Thyroid gland (tissue), 4 donors: ENCODE results near the gene FREY1. TPM values are rescaled to one million over a fixed set of nuclear protein-coding genes. Genes with fewer than 3 reads are reported as not detected.

Source experiments
- DNase-seq, 2 donors: peaks; one replicate each; pipeline ENCODE4 v3.0.0-alpha.2; 2019
- H3K27ac ChIP-seq, 3 donors: fragments of 200-600 bp; sonication (generic); 1 replicate in 2 of 3; 2 replicates in 1 of 3; pipeline ENCODE4 v1.5.1; 2016 to 2019; ENCODE audit warnings: mild to moderate bottlenecking in 1 of 3, moderate library complexity in 1 of 3
- H3K27me3 ChIP-seq: fragments of 200-600 bp; sonication (generic); one replicate; pipeline ENCODE4 v1.5.1; 2019
- H3K36me3 ChIP-seq, 2 donors: fragments of 200-600 bp; sonication (generic); one replicate each; pipeline ENCODE4 v1.5.1; 2016 to 2019
- H3K4me1 ChIP-seq, 2 donors: fragments of 200-600 bp; sonication (generic); one replicate each; pipeline ENCODE4 v1.5.1; 2017 to 2019
- H3K4me3 ChIP-seq, 3 donors: fragments of 200-600 bp; sonication (generic); replicated peaks in 1 of 3; 1 replicate in 2 of 3; 2 replicates in 1 of 3; pipeline ENCODE4 v1.5.1; 2016; ENCODE audit warnings: mild to moderate bottlenecking in 1 of 3
- H3K9me3 ChIP-seq: fragments of 200-600 bp; sonication (generic); one replicate; pipeline ENCODE4 v1.5.1; 2017
- POLR2A ChIP-seq, 2 donors: fragments of 450-650 bp; IDR thresholded peaks; one replicate each; pipeline ENCODE4 v1.6.1; 2017; ENCODE audit warnings: antibody characterized with exemption in 2 of 2, mild to moderate bottlenecking in 2 of 2, moderate library complexity in 1 of 2
- WGBS, 2 donors: methylation state at CpG; one replicate each; pipeline ENCODE4 v1.1.5; 2017; 5-methylcytosine and 5-hydroxymethylcytosine counted together
- intact Hi-C: fragments of 100-400 bp; cut with DNase I; formaldehyde crosslinking; loops from one replicate; pipeline ENCODE4 v1.15.1; 2023
- total RNA-seq, 4 donors: library from RNA; depleted of rRNA; stranded (reverse); fragments of >200 nt; gene quantifications; one replicate each; pipeline ENCODE4 v1.2.3, GENCODE V29; 2016
- TF ChIP-seq, protein P1 (sequence below), 6 experiments: fragments of 200-600 bp in 3 of 6; fragments of 450-650 bp in 3 of 6; sonication (generic) in 3 of 6; IDR thresholded peaks; one replicate each; pipeline ENCODE4 v1.5.1; 2016 to 2019; ENCODE audit warnings: antibody characterized with exemption in 6 of 6, mild to moderate bottlenecking in 2 of 6, inconsistent platforms in 1 of 6, moderate library complexity in 1 of 6

Gene FREY1
- total RNA-seq, 4 donors from 2014 or later = 1.8 to 2.6 TPM; not detected in 2

DNA sequence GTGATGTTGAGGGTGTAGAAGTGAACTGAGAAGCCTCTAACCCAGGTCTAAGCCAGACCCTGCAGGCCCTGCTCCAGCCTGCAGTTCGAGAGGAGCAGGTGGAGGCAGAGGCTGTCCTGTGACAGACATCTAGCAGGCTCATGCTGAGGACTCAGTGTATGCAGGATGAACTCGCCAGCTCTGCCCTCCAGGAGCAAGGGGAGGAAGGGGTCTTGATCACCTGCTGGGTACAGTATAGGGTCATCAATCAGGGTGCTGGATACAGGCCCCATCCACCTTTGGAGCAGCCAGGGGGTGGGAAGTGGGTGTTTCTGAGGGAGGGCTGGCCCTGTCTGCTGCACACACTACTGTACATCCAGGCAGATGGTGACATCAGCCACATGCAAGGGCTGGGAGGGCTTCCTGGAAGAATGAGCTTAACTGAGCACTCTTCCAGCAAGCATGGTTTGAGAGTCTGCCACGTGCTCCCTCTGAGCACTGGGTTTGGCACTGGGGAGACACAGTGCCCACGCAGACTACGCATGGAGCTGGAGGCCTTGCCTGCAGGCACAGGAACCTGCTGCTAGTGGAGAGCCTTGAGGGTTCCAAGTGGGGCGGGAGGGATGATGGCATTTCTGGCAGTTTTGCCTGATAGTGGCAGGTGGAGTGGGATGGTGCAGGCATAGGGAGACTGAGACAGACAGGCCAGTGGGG is 12.4 kb downstream of the FREY1 start:
- intact Hi-C loops = no loop called here
- 80 to 91% methylated on average over 6 of the region's 6 CpGs for WGBS, 2 donors
- DNase-seq = no peak
- no peak for TF ChIP-seq POLR2A (IDR thresholded peaks at IDR 0.05)
- TF ChIP-seq, protein P1, sequence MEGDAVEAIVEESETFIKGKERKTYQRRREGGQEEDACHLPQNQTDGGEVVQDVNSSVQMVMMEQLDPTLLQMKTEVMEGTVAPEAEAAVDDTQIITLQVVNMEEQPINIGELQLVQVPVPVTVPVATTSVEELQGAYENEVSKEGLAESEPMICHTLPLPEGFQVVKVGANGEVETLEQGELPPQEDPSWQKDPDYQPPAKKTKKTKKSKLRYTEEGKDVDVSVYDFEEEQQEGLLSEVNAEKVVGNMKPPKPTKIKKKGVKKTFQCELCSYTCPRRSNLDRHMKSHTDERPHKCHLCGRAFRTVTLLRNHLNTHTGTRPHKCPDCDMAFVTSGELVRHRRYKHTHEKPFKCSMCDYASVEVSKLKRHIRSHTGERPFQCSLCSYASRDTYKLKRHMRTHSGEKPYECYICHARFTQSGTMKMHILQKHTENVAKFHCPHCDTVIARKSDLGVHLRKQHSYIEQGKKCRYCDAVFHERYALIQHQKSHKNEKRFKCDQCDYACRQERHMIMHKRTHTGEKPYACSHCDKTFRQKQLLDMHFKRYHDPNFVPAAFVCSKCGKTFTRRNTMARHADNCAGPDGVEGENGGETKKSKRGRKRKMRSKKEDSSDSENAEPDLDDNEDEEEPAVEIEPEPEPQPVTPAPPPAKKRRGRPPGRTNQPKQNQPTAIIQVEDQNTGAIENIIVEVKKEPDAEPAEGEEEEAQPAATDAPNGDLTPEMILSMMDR (IDR thresholded peaks at IDR 0.05) = no peak
- Histone ChIP-seq H3K36me3 (no peaks in the 10 kb centered on the region), H3K4me3 (no peak overlapping the region), H3K27ac (no peak overlapping the region), H3K9me3 (no peaks in the 10 kb centered on the region), H3K27me3 (no peaks in the 10 kb centered on the region), H3K4me1 (peaks cover 6 to 9% of the 10 kb centered on the region in 2 donors)

DNA sequence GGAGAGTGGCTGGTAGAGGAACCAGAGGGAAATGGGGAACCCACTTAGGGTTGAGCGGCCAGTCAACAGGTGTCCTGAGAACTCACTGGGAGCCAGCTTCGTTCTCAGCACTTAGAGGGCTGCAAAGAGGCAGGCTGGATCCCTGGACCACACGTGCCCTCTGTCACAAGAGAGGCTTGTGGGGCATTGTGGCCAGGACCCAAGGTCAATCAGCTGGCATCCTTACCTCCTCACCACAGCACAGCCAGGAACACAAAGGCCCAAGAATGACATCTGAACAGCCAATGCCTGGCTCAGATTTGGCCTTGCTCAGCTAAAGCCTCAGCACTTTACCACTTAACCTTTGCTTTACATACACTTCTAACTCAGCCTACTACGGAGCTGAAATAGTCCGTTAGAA is 14.2 kb downstream of the FREY1 start:
- TF ChIP-seq, protein P1 (IDR thresholded peaks at IDR 0.05) = no peak
- no peak for TF ChIP-seq POLR2A (IDR thresholded peaks at IDR 0.05)
- no peak for DNase-seq
- Histone ChIP-seq H3K27me3 (no peaks in the 10 kb centered on the region), H3K4me3 (no peak overlapping the region), H3K36me3 (no peaks in the 10 kb centered on the region), H3K9me3 (no peaks in the 10 kb centered on the region), H3K4me1 (no peaks in the 10 kb centered on the region), H3K27ac (no peak overlapping the region)
- intact Hi-C loops = no loop called here
- WGBS, 2 donors = 78 to 81% methylated on average over 5 of the region's 5 CpGs

DNA sequence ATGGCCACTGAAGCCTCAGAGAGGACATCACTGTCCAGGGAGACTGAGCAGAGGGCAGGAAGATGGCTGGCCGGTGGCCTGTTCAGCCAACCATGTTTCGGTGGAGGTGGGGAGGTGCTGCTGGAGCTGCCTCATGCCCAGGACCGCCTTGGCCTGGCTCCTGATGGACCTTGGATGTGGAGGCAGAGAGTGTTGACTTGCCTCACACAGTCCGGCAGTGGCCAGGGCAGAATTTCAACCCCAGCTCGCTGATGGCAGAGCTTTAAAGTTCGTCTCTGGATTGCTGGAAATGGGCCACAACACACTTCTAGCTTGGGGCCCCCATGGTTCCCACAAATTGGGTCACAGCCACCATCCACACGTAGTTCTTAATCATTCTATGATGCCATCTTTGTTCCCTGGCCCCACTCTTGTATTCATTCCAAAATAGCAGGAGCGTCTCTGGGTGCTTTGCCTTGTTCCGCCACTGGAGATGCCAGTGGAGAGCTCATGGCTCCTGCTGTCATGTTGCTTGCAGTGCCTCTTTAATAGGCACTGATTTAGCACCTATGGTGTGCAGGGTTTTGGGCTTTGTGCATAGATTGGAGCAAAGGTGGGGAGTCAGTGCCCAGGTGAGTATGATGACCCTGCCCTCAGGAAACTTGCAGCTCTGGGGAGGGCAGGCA is 16.1 kb downstream of the FREY1 start:
- H3K36me3 ChIP-seq = no peaks in the 10 kb centered on the region
- no peak overlapping the region for H3K27ac ChIP-seq
- WGBS, 2 donors = 81 to 84% methylated on average over 9 of the region's 9 CpGs
- DNase-seq = no peak
- TF ChIP-seq, protein P1 (IDR thresholded peaks at IDR 0.05) = no peak
- no peak for TF ChIP-seq POLR2A (IDR thresholded peaks at IDR 0.05)
- no peaks in the 10 kb centered on the region for H3K27me3 ChIP-seq
- H3K4me3 ChIP-seq = no peak overlapping the region
- peaks cover under 1% of the 10 kb centered on the region in 2 donors for H3K4me1 ChIP-seq
- intact Hi-C loops = no loop called here
- no peaks in the 10 kb centered on the region for H3K9me3 ChIP-seq

DNA sequence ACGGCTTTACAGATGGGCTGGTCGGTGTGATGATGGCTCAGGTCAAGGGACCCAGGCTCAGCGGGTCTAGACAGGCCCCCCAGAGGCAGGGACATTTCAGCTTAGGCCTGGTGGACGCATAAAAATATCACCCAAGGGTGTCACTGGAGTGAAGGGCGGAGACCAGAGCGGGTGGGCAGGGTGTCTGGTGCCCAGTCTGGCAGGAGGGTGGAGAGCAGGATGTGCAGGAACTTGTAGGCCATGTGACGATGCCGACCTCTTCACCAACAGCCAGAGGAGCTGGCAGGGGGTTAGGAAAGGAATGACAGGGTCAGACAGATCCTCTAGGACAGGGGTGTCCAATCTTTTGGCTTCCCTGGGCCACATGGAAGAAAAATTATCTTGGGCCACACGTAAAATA is 17.1 kb downstream of the FREY1 start:
- intact Hi-C loops = no loop called here
- Histone ChIP-seq H3K9me3 (no peaks in the 10 kb centered on the region), H3K4me3 (no peak overlapping the region), H3K36me3 (no peaks in the 10 kb centered on the region), H3K27ac (no peak overlapping the region), H3K4me1 (peaks cover 4 to 5% of the 10 kb centered on the region in 2 donors), H3K27me3 (no peaks in the 10 kb centered on the region)
- TF ChIP-seq POLR2A (IDR thresholded peaks at IDR 0.05) = no peak
- TF ChIP-seq, protein P1 (IDR thresholded peaks at IDR 0.05) = no peak
- WGBS, 2 donors = 91 to 93% methylated on average over 9 of the region's 9 CpGs
- no peak for DNase-seq

DNA sequence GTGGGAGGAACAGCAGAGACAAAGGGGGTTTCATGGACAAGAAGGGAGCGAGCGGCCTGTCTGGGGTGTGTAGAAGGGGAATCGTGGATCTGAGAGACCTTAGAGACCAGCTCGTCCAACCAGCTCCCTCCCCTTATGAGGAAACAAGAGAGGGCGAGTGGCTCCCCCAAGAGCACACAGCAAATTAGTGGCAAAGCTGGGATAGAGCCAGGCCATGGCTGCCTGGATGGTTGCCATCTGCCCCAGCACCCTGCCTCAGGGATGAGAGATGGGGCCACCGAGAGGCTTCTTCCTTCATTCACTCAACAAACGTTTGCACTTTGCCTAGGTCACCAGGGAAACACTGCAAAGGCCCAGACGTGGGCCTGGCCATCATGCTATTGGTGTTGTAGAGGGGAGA is 17.5 kb downstream of the FREY1 start:
- intact Hi-C loops = no loop called here
- TF ChIP-seq, protein P1 (IDR thresholded peaks at IDR 0.05) = no peak
- no peak for TF ChIP-seq POLR2A (IDR thresholded peaks at IDR 0.05)
- Histone ChIP-seq H3K36me3 (no peaks in the 10 kb centered on the region), H3K9me3 (no peaks in the 10 kb centered on the region), H3K27me3 (no peaks in the 10 kb centered on the region), H3K4me1 (peaks cover 4 to 5% of the 10 kb centered on the region in 2 donors), H3K4me3 (no peak overlapping the region), H3K27ac (no peak overlapping the region)
- DNase-seq = no peak
- 80 to 90% methylated on average over 8 of the region's 8 CpGs for WGBS, 2 donors
